NT2/D1 (cell line): ENCODE measurements around the gene S100A11.
A peak's percentile ranks its signal among the peaks of the same experiment; 100 is the strongest.

ENCODE experiments used
- DNase-seq: peaks from one replicate; pipeline ENCODE4 v3.0.0-alpha.2; 2011; ENCODE audit warnings: low read depth, low spot score
- H3K27me3 ChIP-seq: 2 replicates; pipeline ENCODE4 v1.6.0; 2011; ENCODE audit warnings: mild to moderate bottlenecking; ENCODE audit not compliant: insufficient read length, insufficient read depth
- H3K36me3 ChIP-seq: 2 replicates; pipeline ENCODE4 v1.6.1; 2011; ENCODE audit warnings: mild to moderate bottlenecking, low read length, mixed read lengths; ENCODE audit not compliant: insufficient read depth, insufficient read length
- H3K4me1 ChIP-seq: 2 replicates; pipeline ENCODE4 v1.5.1; 2011; ENCODE audit not compliant: insufficient read depth, insufficient read length
- H3K4me3 ChIP-seq: 2 replicates; pipeline ENCODE4 v1.5.1; 2011; ENCODE audit warnings: low read depth; ENCODE audit not compliant: insufficient read length
- H3K9ac ChIP-seq: 2 replicates; pipeline ENCODE4 v1.6.0; 2011; ENCODE audit warnings: low read depth; ENCODE audit not compliant: insufficient read length
- H3K9me3 ChIP-seq: 2 replicates; pipeline ENCODE4 v1.5.1; 2011; ENCODE audit warnings: mild to moderate bottlenecking, low read length; ENCODE audit not compliant: insufficient read depth
- SUZ12 ChIP-seq: IDR thresholded peaks from 2 replicates; pipeline ENCODE4 v1.6.1; 2011; ENCODE audit not compliant: insufficient read length, insufficient read depth; ENCODE audit errors: extremely low read depth
- YY1 ChIP-seq: IDR thresholded peaks from 2 replicates; pipeline ENCODE4 v1.6.1; 2011; ENCODE audit not compliant: insufficient read length, insufficient read depth
- ZNF274 ChIP-seq: IDR thresholded peaks from 2 replicates; pipeline ENCODE4 v1.6.1; 2011; ENCODE audit warnings: mild to moderate bottlenecking, low read depth, low read length

Gene S100A11

GRCh38 chr1:152038871-152039270, 2.1 kb upstream of the S100A11 start:
- H3K9ac ChIP-seq = no peak overlapping the region
- peaks cover 9% of the 10 kb centered on the region for H3K27me3 ChIP-seq
- H3K36me3 ChIP-seq = peaks cover 10% of the 10 kb centered on the region
- no peak for TF ChIP-seq YY1
- TF ChIP-seq ZNF274 = no peak
- no peak for TF ChIP-seq SUZ12
- H3K4me1 ChIP-seq = peaks cover 2% of the 10 kb centered on the region
- H3K9me3 ChIP-seq = no peaks in the 10 kb centered on the region
- H3K4me3 ChIP-seq = no peak overlapping the region
- no peak for DNase-seq

- Histone ChIP-seq H3K27me3 (peaks cover 4% of the 10 kb centered on the region), H3K4me3 (peak overlapping the region; percentile 78), H3K9ac (peak overlapping the region; percentile 91), H3K9me3 (no peaks in the 10 kb centered on the region), H3K36me3 (peaks cover 38% of the 10 kb centered on the region), H3K4me1 (peaks cover 2% of the 10 kb centered on the region)
- DNase-seq = no peak
- no peak for TF ChIP-seq YY1
- TF ChIP-seq ZNF274 = no peak
- TF ChIP-seq SUZ12 = no peak
Observed at GRCh38 chr1:152035539-152036266, 1.1 kb downstream of the S100A11 start.

- Histone ChIP-seq H3K36me3 (peaks cover 40% of the 10 kb centered on the region), H3K9me3 (no peaks in the 10 kb centered on the region), H3K4me1 (peaks cover 2% of the 10 kb centered on the region), H3K9ac (peak overlapping the region; percentile 91), H3K4me3 (peak overlapping the region; percentile 78), H3K27me3 (peaks cover under 1% of the 10 kb centered on the region)
- TF ChIP-seq YY1 (no peak), SUZ12 (no peak), ZNF274 (no peak)
- DNase-seq = peak; percentile 79
Observed at GRCh38 chr1:152034654-152035538, 1.9 kb downstream of the S100A11 start.

GRCh38 chr1:152034324-152034653, 2.5 kb downstream of the S100A11 start:
- H3K4me3 ChIP-seq = peak overlapping the region; percentile 78
- peaks cover 2% of the 10 kb centered on the region for H3K4me1 ChIP-seq
- H3K9ac ChIP-seq = no peak overlapping the region
- H3K27me3 ChIP-seq = no peaks in the 10 kb centered on the region
- no peaks in the 10 kb centered on the region for H3K9me3 ChIP-seq
- TF ChIP-seq SUZ12 = no peak
- TF ChIP-seq ZNF274 = no peak
- TF ChIP-seq YY1 = no peak
- H3K36me3 ChIP-seq = peaks cover 40% of the 10 kb centered on the region
- DNase-seq = no peak

- H3K4me3 ChIP-seq = no peak overlapping the region
- H3K27me3 ChIP-seq = no peaks in the 10 kb centered on the region
- no peaks in the 10 kb centered on the region for H3K9me3 ChIP-seq
- DNase-seq = no peak
- peaks cover 2% of the 10 kb centered on the region for H3K4me1 ChIP-seq
- peaks cover 35% of the 10 kb centered on the region for H3K36me3 ChIP-seq
- no peak for TF ChIP-seq ZNF274
- no peak for TF ChIP-seq SUZ12
- no peak for TF ChIP-seq YY1
- H3K9ac ChIP-seq = no peak overlapping the region
Observed at GRCh38 chr1:152029929-152030211, 6.9 kb downstream of the S100A11 start.

- Histone ChIP-seq H3K4me3 (no peak overlapping the region), H3K4me1 (no peaks in the 10 kb centered on the region), H3K27me3 (no peaks in the 10 kb centered on the region), H3K9me3 (no peaks in the 10 kb centered on the region), H3K9ac (no peak overlapping the region), H3K36me3 (peaks cover 35% of the 10 kb centered on the region)
- DNase-seq = no peak
- TF ChIP-seq SUZ12 = no peak
- no peak for TF ChIP-seq ZNF274
- TF ChIP-seq YY1 = no peak
Observed at GRCh38 chr1:152029144-152029928, 7.5 kb downstream of the S100A11 start.

- H3K9ac ChIP-seq = no peak overlapping the region
- no peaks in the 10 kb centered on the region for H3K27me3 ChIP-seq
- no peak for TF ChIP-seq YY1
- TF ChIP-seq SUZ12 = no peak
- TF ChIP-seq ZNF274 = no peak
- peaks cover 2% of the 10 kb centered on the region for H3K4me1 ChIP-seq
- H3K9me3 ChIP-seq = no peaks in the 10 kb centered on the region
- H3K4me3 ChIP-seq = no peak overlapping the region
- no peak for DNase-seq
- H3K36me3 ChIP-seq = peaks cover 11% of the 10 kb centered on the region
Observed at GRCh38 chr1:152026895-152027294, 9.9 kb downstream of the S100A11 start.
